HG03045 (cell line): ENCODE results near the gene U2AF1L4.

ENCODE experiments used
- ATAC-seq: cut with Tn5 transposase; IDR thresholded peaks from one replicate; pipeline ENCODE4 v1.9.1; 2021; ENCODE audit warnings: mild to moderate bottlenecking, moderate library complexity; ENCODE audit not compliant: unreplicated experiment

U2AF1L4 gene

GRCh38 chr19:35742121-35742724 lies 3.0 kb downstream of the U2AF1L4 start, which contains the start of gene IGFLR1:
TSS of gene IGFLR1 (minus strand) at chr19:35742452. CDS start at chr19:35741180, 1,272 bp downstream.
- ATAC-seq: no peak

GRCh38 chr19:35741203-35741515 lies 4.1 kb downstream of the U2AF1L4 start:
- no peak for ATAC-seq

GRCh38 chr19:35740423-35741202 lies 4.6 kb downstream of the U2AF1L4 start:
- peak; percentile 61 for ATAC-seq

GRCh38 chr19:35740108-35740422 lies 5.2 kb downstream of the U2AF1L4 start:
- ATAC-seq: no peak

- ATAC-seq: no peak
Observed at GRCh38 chr19:35739275-35740107, 5.7 kb downstream of the U2AF1L4 start.

- ATAC-seq: no peak
Observed at GRCh38 chr19:35738887-35739229, 6.4 kb downstream of the U2AF1L4 start.

- ATAC-seq: no peak
Observed at GRCh38 chr19:35738021-35738886, 7.0 kb downstream of the U2AF1L4 start.

- no peak for ATAC-seq
Observed at GRCh38 chr19:35736913-35737886, 8.0 kb downstream of the U2AF1L4 start.

- no peak for ATAC-seq
Observed at GRCh38 chr19:35734889-35735288, 10.3 kb downstream of the U2AF1L4 start.

- no peak for ATAC-seq
Observed at GRCh38 chr19:35734273-35734672, 10.9 kb downstream of the U2AF1L4 start.

GRCh38 chr19:35733180-35734125 lies 11.8 kb downstream of the U2AF1L4 start:
- no peak for ATAC-seq

GRCh38 chr19:35732540-35733179 lies 12.6 kb downstream of the U2AF1L4 start:
- no peak for ATAC-seq

- no peak for ATAC-seq
Observed at GRCh38 chr19:35731779-35732405, 13.3 kb downstream of the U2AF1L4 start.

GRCh38 chr19:35731353-35731752 lies 13.9 kb downstream of the U2AF1L4 start:
- no peak for ATAC-seq

- no peak for ATAC-seq
Observed at GRCh38 chr19:35730326-35730725, 14.9 kb downstream of the U2AF1L4 start.

- no peak for ATAC-seq
Observed at GRCh38 chr19:35729763-35730162, 15.5 kb downstream of the U2AF1L4 start.

- ATAC-seq: no peak
Observed at GRCh38 chr19:35729021-35729420, 16.2 kb downstream of the U2AF1L4 start.
